ENCODE results near the gene DENND4A.

Gene DENND4A

GRCh38 chr15:65611888-65612615 lies 180.0 kb downstream of the DENND4A start:
- no peak for TF ChIP-seq GATA3 (IDR thresholded peaks at IDR 0.05; ENCODE audit: low read depth, low read length)
- TF ChIP-seq GATA2 (IDR thresholded peaks at IDR 0.05; ENCODE audit: low read depth, low read length): no peak

- TF ChIP-seq GATA3 (IDR thresholded peaks at IDR 0.05; ENCODE audit: low read depth, low read length) (no peak), GATA2 (IDR thresholded peaks at IDR 0.05; ENCODE audit: low read depth, low read length) (no peak)
These were observed 181.0 kb downstream of the DENND4A start, which contains the start of gene INTS14 for GRCh38 chr15:65610871-65611718. Gene INTS14 (minus strand): TSS chr15:65611131. CDS start chr15:65607380, 3,751 bp downstream.
